ENCODE measurements around the gene SLC13A2. TPM values are rescaled to one million over a fixed set of nuclear protein-coding genes. Genes with fewer than 3 reads are reported as not detected.

The SLC13A2 gene
- total and polyA plus RNA-seq, 9 donors = 0.09 to 0.12 TPM; not detected in 7

DNA sequence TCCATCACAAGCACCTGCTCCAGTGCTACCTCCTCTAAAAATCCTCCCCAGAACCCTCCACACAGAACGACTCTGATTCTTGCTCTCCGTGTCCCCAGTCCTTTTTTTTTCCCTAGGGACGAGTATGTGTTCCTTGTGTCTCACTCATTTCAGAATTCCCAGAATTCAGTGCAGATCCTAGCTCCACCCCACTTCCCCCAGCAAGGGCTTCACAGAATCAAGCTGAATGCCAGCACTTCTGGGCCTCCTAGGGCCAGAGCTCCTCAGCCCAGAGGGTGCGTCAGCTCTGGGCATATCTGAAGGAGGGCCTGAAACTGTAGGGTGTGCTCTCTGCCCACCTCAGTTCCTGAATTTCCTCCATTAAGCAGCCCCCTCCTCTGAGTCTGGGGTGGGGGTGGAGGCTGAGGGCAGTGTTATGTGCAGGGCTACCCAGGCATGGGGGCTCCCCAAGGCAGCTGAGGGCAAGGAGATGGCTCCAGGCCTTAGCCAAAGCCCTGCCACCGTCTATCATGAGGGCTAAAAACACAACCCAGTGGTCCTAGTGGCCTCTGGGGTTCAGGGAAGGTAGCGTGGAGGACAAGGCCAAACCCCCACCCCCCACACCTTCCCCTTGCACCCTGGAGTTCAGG is 72.5 kb downstream of the SLC13A2 start:
- Histone ChIP-seq H3K36me3 (ENCODE audit: control insufficient read depth, insufficient read depth, low read length) (peaks cover 12% of the 10 kb centered on the region), H3K27me3 (ENCODE audit: control insufficient read depth, insufficient read depth, low read length) (no peaks in the 10 kb centered on the region), H3K4me3 (ENCODE audit: low read length) (no peak overlapping the region), H3K27ac (ENCODE audit: low read length) (no peak overlapping the region), H3K9me3 (replicated peaks; ENCODE audit: control insufficient read depth, low read depth, low read length) (no peaks in the 10 kb centered on the region), H3K4me1 (ENCODE audit: control insufficient read depth, insufficient read depth, low read length) (peaks cover 3% of the 10 kb centered on the region)
- 59% methylated on average over 4 of the region's 6 CpGs for WGBS (ENCODE audit: insufficient coverage)
- no peak for DNase-seq

DNA sequence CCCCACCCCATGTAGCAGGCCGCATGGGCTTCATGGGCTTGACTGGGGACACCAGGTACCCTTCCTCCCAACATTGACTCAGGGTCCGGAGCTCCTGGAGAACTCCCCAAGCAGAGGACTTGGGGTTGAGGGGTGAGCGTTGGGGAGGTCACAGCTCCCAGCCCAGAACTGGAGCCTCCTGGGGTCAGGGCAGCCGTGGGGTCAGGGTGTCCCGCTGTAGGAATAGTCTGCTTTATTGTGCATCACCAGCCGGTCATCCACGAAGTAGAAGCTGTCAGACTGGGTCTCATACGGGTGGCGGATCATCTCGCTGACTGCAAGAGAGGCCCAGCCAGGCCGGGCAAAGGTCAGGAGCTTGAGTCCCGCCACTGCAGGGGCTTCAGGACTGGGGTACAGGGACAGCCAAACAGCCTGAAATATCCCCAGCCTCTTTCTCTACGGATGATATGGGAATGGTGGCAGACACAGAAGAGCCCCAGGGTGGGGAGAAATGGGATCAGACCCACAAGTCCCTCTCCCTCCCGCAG is 73.7 kb downstream of the SLC13A2 start:
- H3K36me3 ChIP-seq (ENCODE audit: control insufficient read depth, insufficient read depth, low read length) = peaks cover 12% of the 10 kb centered on the region
- peaks cover 10% of the 10 kb centered on the region for H3K4me1 ChIP-seq (ENCODE audit: control insufficient read depth, insufficient read depth, low read length)
- DNase-seq = no peak
- no peak overlapping the region for H3K4me3 ChIP-seq (ENCODE audit: low read length)
- no peak overlapping the region for H3K27ac ChIP-seq (ENCODE audit: low read length)
- H3K9me3 ChIP-seq (replicated peaks; ENCODE audit: control insufficient read depth, low read depth, low read length) = no peaks in the 10 kb centered on the region
- no peaks in the 10 kb centered on the region for H3K27me3 ChIP-seq (ENCODE audit: control insufficient read depth, insufficient read depth, low read length)
- WGBS (ENCODE audit: insufficient coverage) = 87% methylated on average over 9 of the region's 14 CpGs

Other genes starting within 250 kb of the SLC13A2 start
- gene TMEM97, start 154.4 kb upstream of the SLC13A2 start, total RNA-seq = 16.6 TPM
- 10 to 100 TPM; 18.2 to 30.9 (median 22.3) TPM for gene TMEM97, start 154.4 kb upstream of the SLC13A2 start, polyA plus RNA-seq (ENCODE audit: insufficient read depth in 1 of 8, insufficient read length in 8 of 8, low replicate concordance in 1 of 8)
- 34.3 TPM for gene IFT20, start 138.2 kb upstream of the SLC13A2 start, total RNA-seq
- 10 to 100 TPM; 27.7 to 40.4 (median 35.0) TPM for gene IFT20, start 138.2 kb upstream of the SLC13A2 start, polyA plus RNA-seq (ENCODE audit: insufficient read depth in 1 of 8, insufficient read length in 8 of 8, low replicate concordance in 1 of 8)
- 21.7 TPM for gene TNFAIP1, start 137.9 kb upstream of the SLC13A2 start, total RNA-seq
- gene TNFAIP1, start 137.9 kb upstream of the SLC13A2 start, polyA plus RNA-seq (ENCODE audit: insufficient read depth in 1 of 8, insufficient read length in 8 of 8, low replicate concordance in 1 of 8) = 10 to 100 TPM; 27.1 to 37.3 (median 33.7) TPM
- gene POLDIP2, start 116.1 kb upstream of the SLC13A2 start, total RNA-seq = 53.0 TPM
- 10 to 100 TPM; 57.1 to 65.2 (median 60.5) TPM for gene POLDIP2, start 116.1 kb upstream of the SLC13A2 start, polyA plus RNA-seq (ENCODE audit: insufficient read depth in 1 of 8, insufficient read length in 8 of 8, low replicate concordance in 1 of 8)
- gene SEBOX, start 108.4 kb upstream of the SLC13A2 start, total RNA-seq = not detected
- not detected for gene SEBOX, start 108.4 kb upstream of the SLC13A2 start, polyA plus RNA-seq (ENCODE audit: insufficient read depth in 1 of 8, insufficient read length in 8 of 8, low replicate concordance in 1 of 8)
- 0.58 TPM for gene VTN, start 103.3 kb upstream of the SLC13A2 start, total RNA-seq
- 1 to 10 TPM in 3 of 8 donors, under 1 TPM in 5; 0.21 to 6.5 (median 0.36) TPM for gene VTN, start 103.3 kb upstream of the SLC13A2 start, polyA plus RNA-seq (ENCODE audit: insufficient read depth in 1 of 8, insufficient read length in 8 of 8, low replicate concordance in 1 of 8)
- 3.3 TPM for gene SARM1, start 102.0 kb upstream of the SLC13A2 start, total RNA-seq
- gene SARM1, start 102.0 kb upstream of the SLC13A2 start, polyA plus RNA-seq (ENCODE audit: insufficient read depth in 1 of 8, insufficient read length in 8 of 8, low replicate concordance in 1 of 8) = 1 to 10 TPM; 4.8 to 7.3 (median 5.8) TPM
- gene SLC46A1, start 67.4 kb upstream of the SLC13A2 start, total RNA-seq = 8.2 TPM
- 1 to 10 TPM; 5.8 to 9.0 (median 8.0) TPM for gene SLC46A1, start 67.4 kb upstream of the SLC13A2 start, polyA plus RNA-seq (ENCODE audit: insufficient read depth in 1 of 8, insufficient read length in 8 of 8, low replicate concordance in 1 of 8)
- not detected for gene FOXN1, start 32.7 kb downstream of the SLC13A2 start, total RNA-seq
- gene FOXN1, start 32.7 kb downstream of the SLC13A2 start, polyA plus RNA-seq (ENCODE audit: insufficient read depth in 1 of 8, insufficient read length in 8 of 8, low replicate concordance in 1 of 8) = 1 to 10 TPM in 1 of 8 donors, under 1 TPM in 2, not detected in 5; 0.04 to 2.1 (median 0.07) TPM
- 17.6 TPM for gene UNC119, start 79.0 kb downstream of the SLC13A2 start, total RNA-seq
- 10 to 100 TPM; 15.6 to 20.7 (median 17.8) TPM for gene UNC119, start 79.0 kb downstream of the SLC13A2 start, polyA plus RNA-seq (ENCODE audit: insufficient read depth in 1 of 8, insufficient read length in 8 of 8, low replicate concordance in 1 of 8)
- gene PIGS, start 97.9 kb downstream of the SLC13A2 start, total RNA-seq = 29.4 TPM
- gene PIGS, start 97.9 kb downstream of the SLC13A2 start, polyA plus RNA-seq (ENCODE audit: insufficient read depth in 1 of 8, insufficient read length in 8 of 8, low replicate concordance in 1 of 8) = 10 to 100 TPM; 36.9 to 57.3 (median 45.9) TPM
- 2.7 TPM for gene ALDOC, start 103.3 kb downstream of the SLC13A2 start, total RNA-seq
- 1 to 10 TPM; 1.7 to 4.4 (median 2.5) TPM for gene ALDOC, start 103.3 kb downstream of the SLC13A2 start, polyA plus RNA-seq (ENCODE audit: insufficient read depth in 1 of 8, insufficient read length in 8 of 8, low replicate concordance in 1 of 8)
- 16.1 TPM for gene SPAG5, start 125.4 kb downstream of the SLC13A2 start, total RNA-seq
- 10 to 100 TPM; 25.5 to 42.0 (median 31.4) TPM for gene SPAG5, start 125.4 kb downstream of the SLC13A2 start, polyA plus RNA-seq (ENCODE audit: insufficient read depth in 1 of 8, insufficient read length in 8 of 8, low replicate concordance in 1 of 8)
- gene RSKR, start 140.5 kb downstream of the SLC13A2 start, total RNA-seq = 7.4 TPM
- 10 to 100 TPM in 6 of 8 donors, 1 to 10 TPM in 2; 6.6 to 22.8 (median 13.2) TPM for gene RSKR, start 140.5 kb downstream of the SLC13A2 start, polyA plus RNA-seq (ENCODE audit: insufficient read depth in 1 of 8, insufficient read length in 8 of 8, low replicate concordance in 1 of 8)
- 52.9 TPM for gene BLTP2, start 171.5 kb downstream of the SLC13A2 start, total RNA-seq
- gene BLTP2, start 171.5 kb downstream of the SLC13A2 start, polyA plus RNA-seq (ENCODE audit: insufficient read depth in 1 of 8, insufficient read length in 8 of 8, low replicate concordance in 1 of 8) = 10 to 100 TPM; 46.4 to 65.5 (median 51.5) TPM
- 46.1 TPM for gene SDF2, start 188.3 kb downstream of the SLC13A2 start, total RNA-seq
- 10 to 100 TPM; 35.5 to 50.4 (median 40.2) TPM for gene SDF2, start 188.3 kb downstream of the SLC13A2 start, polyA plus RNA-seq (ENCODE audit: insufficient read depth in 1 of 8, insufficient read length in 8 of 8, low replicate concordance in 1 of 8)
- 28.1 TPM for gene SUPT6H, start 188.6 kb downstream of the SLC13A2 start, total RNA-seq
- 10 to 100 TPM; 34.6 to 53.3 (median 44.2) TPM for gene SUPT6H, start 188.6 kb downstream of the SLC13A2 start, polyA plus RNA-seq (ENCODE audit: insufficient read depth in 1 of 8, insufficient read length in 8 of 8, low replicate concordance in 1 of 8)
- gene PROCA1, start 238.2 kb downstream of the SLC13A2 start, total RNA-seq = 0.80 TPM
- 1 to 10 TPM; 3.0 to 5.5 (median 3.2) TPM for gene PROCA1, start 238.2 kb downstream of the SLC13A2 start, polyA plus RNA-seq (ENCODE audit: insufficient read depth in 1 of 8, insufficient read length in 8 of 8, low replicate concordance in 1 of 8)
- gene RAB34, start 244.2 kb downstream of the SLC13A2 start, total RNA-seq = 86.4 TPM
- 100 to 1,000 TPM in 2 of 8 donors, 10 to 100 TPM in 6; 67.9 to 106 (median 82.0) TPM for gene RAB34, start 244.2 kb downstream of the SLC13A2 start, polyA plus RNA-seq (ENCODE audit: insufficient read depth in 1 of 8, insufficient read length in 8 of 8, low replicate concordance in 1 of 8)
- 2,275 TPM for gene RPL23A, start 246.3 kb downstream of the SLC13A2 start, total RNA-seq
- 1,000 to 10,000 TPM in 6 of 8 donors, 100 to 1,000 TPM in 2; 953 to 1,341 (median 1,138) TPM for gene RPL23A, start 246.3 kb downstream of the SLC13A2 start, polyA plus RNA-seq (ENCODE audit: insufficient read depth in 1 of 8, insufficient read length in 8 of 8, low replicate concordance in 1 of 8)

All from muscle of leg (tissue), 11 donors.